MG63 (cell line): ENCODE measurements around the gene CENPP. TPM values are rescaled to one million over a fixed set of nuclear protein-coding genes. Genes with fewer than 3 reads are reported as not detected.
A peak's percentile ranks its signal among the peaks of the same experiment; 100 is the strongest.
"Not testable (repeated sequence)": the region's sequence is repeated elsewhere in the genome, so short reads cannot be mapped to it uniquely, and the experiment has no call there.

Experiments
- DNase-seq: peaks from one replicate; pipeline ENCODE4 v3.0.0-alpha.2; 2020
- H3K27me3 ChIP-seq: fragments of 250-450 bp; sonication (Bioruptor Pico); 2 replicates; pipeline ENCODE4 v1.5.1; 2020; ENCODE audit warnings: mild to moderate bottlenecking, moderate library complexity
- H3K36me3 ChIP-seq: fragments of 250-450 bp; sonication (Bioruptor Pico); 2 replicates; pipeline ENCODE4 v1.5.1; 2020; ENCODE audit warnings: mild to moderate bottlenecking, moderate library complexity
- H3K4me3 ChIP-seq: fragments of 250-450 bp; sonication (Bioruptor Pico); 2 replicates; pipeline ENCODE4 v1.5.1; 2020; ENCODE audit warnings: mild to moderate bottlenecking, moderate library complexity
- H3K9me3 ChIP-seq: fragments of 250-450 bp; sonication (Bioruptor Pico); 2 replicates; pipeline ENCODE4 v1.5.1; 2020; ENCODE audit warnings: mild to moderate bottlenecking, moderate library complexity
- total RNA-seq: library from RNA; depleted of rRNA; stranded (reverse); fragments of >200 nt; shearing (Covaris generic); gene quantifications from 2 replicates; pipeline ENCODE4 v1.2.3, GENCODE V29; 2014; ENCODE audit warnings: low replicate concordance

Gene CENPP
- total RNA-seq, 1 experiment from 2014 or later, result 16.2 TPM

GRCh38 chr9:92395617-92396016 lies 69.9 kb downstream of the CENPP start:
- no peaks in the 10 kb centered on the region; the same call in 1 of the 2 replicates for H3K9me3 ChIP-seq
- H3K4me3 ChIP-seq, result no peak overlapping the region
- H3K27me3 ChIP-seq, result no peaks in the 10 kb centered on the region
- H3K36me3 ChIP-seq, result no peaks in the 10 kb centered on the region
- no peak for DNase-seq

- no peak for DNase-seq
- H3K36me3 ChIP-seq, result no peaks in the 10 kb centered on the region
- H3K9me3 ChIP-seq, result no peaks in the 10 kb centered on the region; the same call in 1 of the 2 replicates
- H3K27me3 ChIP-seq, result no peaks in the 10 kb centered on the region
- no peak overlapping the region for H3K4me3 ChIP-seq
Measured at GRCh38 chr9:92397853-92398252, 72.1 kb downstream of the CENPP start.

GRCh38 chr9:92402360-92402759 lies 76.6 kb downstream of the CENPP start:
- Histone ChIP-seq H3K36me3 (no peaks in the 10 kb centered on the region), H3K4me3 (no peak overlapping the region), H3K27me3 (no peaks in the 10 kb centered on the region), H3K9me3 (no peaks in the 10 kb centered on the region)
- DNase-seq, result no peak

- Histone ChIP-seq H3K9me3 (no peaks in the 10 kb centered on the region), H3K36me3 (no peaks in the 10 kb centered on the region), H3K4me3 (no peak overlapping the region), H3K27me3 (no peaks in the 10 kb centered on the region)
- no peak for DNase-seq
Measured at GRCh38 chr9:92402826-92403745, 77.3 kb downstream of the CENPP start.

- H3K36me3 ChIP-seq, result no peaks in the 10 kb centered on the region
- no peaks in the 10 kb centered on the region for H3K27me3 ChIP-seq
- DNase-seq, result no peak
- H3K4me3 ChIP-seq, result no peak within 1 kb of the TSS
- H3K9me3 ChIP-seq, result no peaks in the 10 kb centered on the region
Measured at GRCh38 chr9:92404042-92404836, 78.5 kb downstream of the CENPP start, which contains the start of gene OGN. OGN (minus strand) TSS chr9:92404578; CDS start chr9:92403407, 1,171 bp downstream.

- H3K27me3 ChIP-seq, result no peaks in the 10 kb centered on the region
- H3K9me3 ChIP-seq, result no peaks in the 10 kb centered on the region
- no peaks in the 10 kb centered on the region for H3K36me3 ChIP-seq
- DNase-seq, result no peak
- no peak overlapping the region for H3K4me3 ChIP-seq
Measured at GRCh38 chr9:92405818-92406217, 80.1 kb downstream of the CENPP start.

GRCh38 chr9:92406477-92406876 lies 80.7 kb downstream of the CENPP start:
- Histone ChIP-seq H3K9me3 (no peaks in the 10 kb centered on the region), H3K36me3 (no peaks in the 10 kb centered on the region; the same call in 1 of the 2 replicates), H3K4me3 (no peak overlapping the region), H3K27me3 (no peaks in the 10 kb centered on the region)
- DNase-seq, result no peak

GRCh38 chr9:92407818-92408217 lies 82.1 kb downstream of the CENPP start:
- Histone ChIP-seq H3K9me3 (no peaks in the 10 kb centered on the region), H3K27me3 (no peaks in the 10 kb centered on the region), H3K36me3 (no peaks in the 10 kb centered on the region; the same call in 1 of the 2 replicates), H3K4me3 (no peak overlapping the region)
- DNase-seq, result no peak

- DNase-seq, result no peak
- Histone ChIP-seq H3K4me3 (no peak overlapping the region), H3K36me3 (no peaks in the 10 kb centered on the region; the same call in 1 of the 2 replicates), H3K27me3 (no peaks in the 10 kb centered on the region), H3K9me3 (no peaks in the 10 kb centered on the region)
Measured at GRCh38 chr9:92408747-92409478, 83.2 kb downstream of the CENPP start.

- DNase-seq, result peak; percentile 8
- H3K36me3 ChIP-seq, H3K4me3 ChIP-seq, H3K27me3 ChIP-seq, H3K9me3 ChIP-seq: not testable (repeated sequence)
Measured at GRCh38 chr9:92411157-92411556, 85.4 kb downstream of the CENPP start.

GRCh38 chr9:92414566-92414965 lies 88.8 kb downstream of the CENPP start:
- DNase-seq, result no peak
- no peaks in the 10 kb centered on the region for H3K27me3 ChIP-seq
- no peak overlapping the region for H3K4me3 ChIP-seq
- H3K36me3 ChIP-seq, result no peaks in the 10 kb centered on the region; the same call in 1 of the 2 replicates
- no peaks in the 10 kb centered on the region for H3K9me3 ChIP-seq

- H3K36me3 ChIP-seq, result no peaks in the 10 kb centered on the region
- no peak for DNase-seq
- H3K9me3 ChIP-seq, result no peaks in the 10 kb centered on the region
Measured at GRCh38 chr9:92422611-92423338, 97.0 kb downstream of the CENPP start.

GRCh38 chr9:92423612-92424011 lies 97.9 kb downstream of the CENPP start:
- no peaks in the 10 kb centered on the region for H3K36me3 ChIP-seq
- no peaks in the 10 kb centered on the region for H3K27me3 ChIP-seq
- H3K9me3 ChIP-seq, result no peaks in the 10 kb centered on the region
- no peak overlapping the region for H3K4me3 ChIP-seq
- no peak for DNase-seq

More at GRCh38 chr9:92422611-92423338, 97.0 kb downstream of the CENPP start:
- Histone ChIP-seq H3K27me3 (no peaks in the 10 kb centered on the region), H3K4me3 (no peak overlapping the region)

- H3K9me3 ChIP-seq, result no peaks in the 10 kb centered on the region
- H3K27me3 ChIP-seq, result no peaks in the 10 kb centered on the region
- DNase-seq, result no peak
- H3K4me3 ChIP-seq, result no peak within 1 kb of the TSS
- H3K36me3 ChIP-seq, result no peaks in the 10 kb centered on the region
Measured at GRCh38 chr9:92424340-92424739, 98.6 kb downstream of the CENPP start, which contains the start of gene OMD. OMD (minus strand) TSS chr9:92424471; CDS start chr9:92417558, 6,913 bp downstream.

- Histone ChIP-seq H3K36me3 (no peaks in the 10 kb centered on the region), H3K4me3 (no peak overlapping the region), H3K9me3 (no peaks in the 10 kb centered on the region), H3K27me3 (no peaks in the 10 kb centered on the region)
- no peak for DNase-seq
Measured at GRCh38 chr9:92425474-92425873, 99.7 kb downstream of the CENPP start.
